GM12878 (cell line): ENCODE measurements around the gene MYCBPAP. TPM values are rescaled to one million over a fixed set of nuclear protein-coding genes. Genes with fewer than 3 reads are reported as not detected.

Source experiments
- EGR1 ChIP-seq, 2 experiments: IDR thresholded peaks; 1 replicate in 1 of 2; 2 replicates in 1 of 2; pipeline ENCODE4 v1.6.1; 2011 to 2012; ENCODE audit warnings: low read depth in 2 of 2, low read length in 2 of 2, borderline replicate concordance in 1 of 2, mild to moderate bottlenecking in 1 of 2, moderate library complexity in 1 of 2
- FOXM1 ChIP-seq: IDR thresholded peaks from 2 replicates; pipeline ENCODE4 v1.6.1; 2012; ENCODE audit warnings: low read depth, mild to moderate bottlenecking, inconsistent platforms, low read length, moderate library complexity
- HDAC2 ChIP-seq: fragments of 200-600 bp; sonication (generic); IDR thresholded peaks from 2 replicates; pipeline ENCODE4 v1.6.1; 2017
- LARP7 ChIP-seq: fragments of 450-650 bp; IDR thresholded peaks from 2 replicates; pipeline ENCODE4 v1.6.1; 2017; ENCODE audit warnings: mild to moderate bottlenecking
- SIX5 ChIP-seq: IDR thresholded peaks from 2 replicates; pipeline ENCODE4 v1.6.1; 2011; ENCODE audit warnings: mild to moderate bottlenecking, low read depth, low read length, moderate library complexity; ENCODE audit not compliant: severe bottlenecking
- SPI1 ChIP-seq: IDR thresholded peaks from 2 replicates; pipeline ENCODE4 v1.6.1; 2011; ENCODE audit warnings: low read depth, mild to moderate bottlenecking, low read length, moderate library complexity, borderline replicate concordance; ENCODE audit not compliant: insufficient read depth
- ZNF207 ChIP-seq: fragments of 450-650 bp; IDR thresholded peaks from 2 replicates; pipeline ENCODE4 v1.6.1; 2014; ENCODE audit warnings: antibody characterized with exemption, mild to moderate bottlenecking, borderline replicate concordance
- polyA plus RNA-seq, 11 experiments: library from polyadenylated mRNA; depleted of rRNA in 4 of 11; unstranded in 6 of 11; stranded (reverse) in 5 of 11; fragments of >200 nt; fragmentation: Nextera tagmentation in 4 of 11; fragmentation: Illumina TruSeq in 1 of 11; extraction: Ambion mirVana in 4 of 11; extraction: Trizol in 1 of 11; gene quantifications; 1 replicate in 1 of 11; 2 replicates in 10 of 11; pipeline versions ENCODE4 v1.2.1 to v1.2.3, GENCODE V29; 2011 to 2016; ENCODE audit warnings: inconsistent platforms in 2 of 11, missing spikeins in 2 of 11, low read depth in 1 of 11
- total RNA-seq, 4 experiments: library from RNA; depleted of rRNA in 3 of 4; stranded (reverse); fragments of >200 nt in 3 of 4; fragmentation: Illumina TruSeq in 1 of 4; extraction: Trizol in 1 of 4; gene quantifications; 2 replicates each; pipeline versions ENCODE4 v1.2.1 to v1.2.3, GENCODE V29; 2013 to 2021
- TF ChIP-seq, protein P1 (sequence below): fragments of 150-350 bp; IDR thresholded peaks from 2 replicates; pipeline ENCODE4 v1.6.1; 2016; ENCODE audit warnings: low read depth, low read length
- TF ChIP-seq, protein P2 (sequence below): fragments of 450-650 bp; IDR thresholded peaks from 2 replicates; pipeline ENCODE4 v1.6.1; 2016; ENCODE audit warnings: mild to moderate bottlenecking

The MYCBPAP gene
- total and polyA plus RNA-seq, 10 of the 15 experiments (the other 5 are each of a cell fraction or from before 2014, with no cell fraction given): 0.23 to 2.7 (median 1.5) TPM

- TF ChIP-seq SIX5 (no peak), LARP7 (no peak), FOXM1 (no peak), SPI1 (no peak), EGR1 (IDR thresholded peaks at IDR 0.05; ENCODE audit: borderline replicate concordance in 1 of 2, low read depth in 2 of 2, low read length in 2 of 2) (no peak), HDAC2 (no peak), ZNF207 (no peak)
- TF ChIP-seq, protein P1, sequence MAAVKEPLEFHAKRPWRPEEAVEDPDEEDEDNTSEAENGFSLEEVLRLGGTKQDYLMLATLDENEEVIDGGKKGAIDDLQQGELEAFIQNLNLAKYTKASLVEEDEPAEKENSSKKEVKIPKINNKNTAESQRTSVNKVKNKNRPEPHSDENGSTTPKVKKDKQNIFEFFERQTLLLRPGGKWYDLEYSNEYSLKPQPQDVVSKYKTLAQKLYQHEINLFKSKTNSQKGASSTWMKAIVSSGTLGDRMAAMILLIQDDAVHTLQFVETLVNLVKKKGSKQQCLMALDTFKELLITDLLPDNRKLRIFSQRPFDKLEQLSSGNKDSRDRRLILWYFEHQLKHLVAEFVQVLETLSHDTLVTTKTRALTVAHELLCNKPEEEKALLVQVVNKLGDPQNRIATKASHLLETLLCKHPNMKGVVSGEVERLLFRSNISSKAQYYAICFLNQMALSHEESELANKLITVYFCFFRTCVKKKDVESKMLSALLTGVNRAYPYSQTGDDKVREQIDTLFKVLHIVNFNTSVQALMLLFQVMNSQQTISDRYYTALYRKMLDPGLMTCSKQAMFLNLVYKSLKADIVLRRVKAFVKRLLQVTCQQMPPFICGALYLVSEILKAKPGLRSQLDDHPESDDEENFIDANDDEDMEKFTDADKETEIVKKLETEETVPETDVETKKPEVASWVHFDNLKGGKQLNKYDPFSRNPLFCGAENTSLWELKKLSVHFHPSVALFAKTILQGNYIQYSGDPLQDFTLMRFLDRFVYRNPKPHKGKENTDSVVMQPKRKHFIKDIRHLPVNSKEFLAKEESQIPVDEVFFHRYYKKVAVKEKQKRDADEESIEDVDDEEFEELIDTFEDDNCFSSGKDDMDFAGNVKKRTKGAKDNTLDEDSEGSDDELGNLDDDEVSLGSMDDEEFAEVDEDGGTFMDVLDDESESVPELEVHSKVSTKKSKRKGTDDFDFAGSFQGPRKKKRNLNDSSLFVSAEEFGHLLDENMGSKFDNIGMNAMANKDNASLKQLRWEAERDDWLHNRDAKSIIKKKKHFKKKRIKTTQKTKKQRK: no peak
- TF ChIP-seq, protein P2, sequence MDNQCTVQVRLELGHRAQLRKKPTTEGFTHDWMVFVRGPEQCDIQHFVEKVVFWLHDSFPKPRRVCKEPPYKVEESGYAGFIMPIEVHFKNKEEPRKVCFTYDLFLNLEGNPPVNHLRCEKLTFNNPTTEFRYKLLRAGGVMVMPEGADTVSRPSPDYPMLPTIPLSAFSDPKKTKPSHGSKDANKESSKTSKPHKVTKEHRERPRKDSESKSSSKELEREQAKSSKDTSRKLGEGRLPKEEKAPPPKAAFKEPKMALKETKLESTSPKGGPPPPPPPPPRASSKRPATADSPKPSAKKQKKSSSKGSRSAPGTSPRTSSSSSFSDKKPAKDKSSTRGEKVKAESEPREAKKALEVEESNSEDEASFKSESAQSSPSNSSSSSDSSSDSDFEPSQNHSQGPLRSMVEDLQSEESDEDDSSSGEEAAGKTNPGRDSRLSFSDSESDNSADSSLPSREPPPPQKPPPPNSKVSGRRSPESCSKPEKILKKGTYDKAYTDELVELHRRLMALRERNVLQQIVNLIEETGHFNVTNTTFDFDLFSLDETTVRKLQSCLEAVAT: no peak
Measured at GRCh38 chr17:50566886-50567285, 58.6 kb downstream of the MYCBPAP start (continued).
